HUES64 (cell line): ENCODE measurements around the gene RAB25.

Experiments used
- H3K27ac ChIP-seq: 2 replicates; pipeline ENCODE4 v1.7.0; 2013; ENCODE audit warnings: low read depth, low read length, inconsistent platforms
- H3K27me3 ChIP-seq: 2 replicates; pipeline ENCODE4 v1.6.1; 2013; ENCODE audit warnings: mild to moderate bottlenecking, low read length; ENCODE audit not compliant: insufficient read depth
- H3K36me3 ChIP-seq: 2 replicates; pipeline ENCODE4 v1.6.1; 2013; ENCODE audit warnings: mild to moderate bottlenecking, low read length; ENCODE audit not compliant: insufficient read depth
- H3K4me1 ChIP-seq: 2 replicates; pipeline ENCODE4 v1.6.1; 2013; ENCODE audit warnings: mild to moderate bottlenecking, low read length, moderate library complexity; ENCODE audit not compliant: insufficient read depth
- H3K4me3 ChIP-seq: 2 replicates; pipeline ENCODE4 v1.5.1; 2013; ENCODE audit warnings: mild to moderate bottlenecking, low read length, moderate library complexity
- H3K9ac ChIP-seq: 2 replicates; pipeline ENCODE4 v1.6.1; 2013; ENCODE audit warnings: mild to moderate bottlenecking, low read depth, low read length
- H3K9me3 ChIP-seq: 2 replicates; pipeline ENCODE4 v1.6.1; 2013; ENCODE audit warnings: low read depth, low read length; ENCODE audit not compliant: insufficient read depth
- WGBS: fragments of 150-250, 120-280 bp; methylation state at CpG from one replicate; pipeline ENCODE4 v1.1.7; 2013; ENCODE audit warnings: missing lambda C conversion rate; 5-methylcytosine and 5-hydroxymethylcytosine counted together

RAB25 gene

GRCh38 chr1:156080863-156081179 lies 19.9 kb downstream of the RAB25 start:
- WGBS: 4% methylated on average over 4 of the region's 4 CpGs
- Histone ChIP-seq H3K27ac (peak overlapping the region; percentile 97), H3K4me3 (peak overlapping the region; percentile 97), H3K9ac (peak overlapping the region; percentile 93), H3K36me3 (peaks cover 24% of the 10 kb centered on the region), H3K4me1 (peaks cover 47% of the 10 kb centered on the region), H3K9me3 (no peaks in the 10 kb centered on the region), H3K27me3 (no peaks in the 10 kb centered on the region)

DNA sequence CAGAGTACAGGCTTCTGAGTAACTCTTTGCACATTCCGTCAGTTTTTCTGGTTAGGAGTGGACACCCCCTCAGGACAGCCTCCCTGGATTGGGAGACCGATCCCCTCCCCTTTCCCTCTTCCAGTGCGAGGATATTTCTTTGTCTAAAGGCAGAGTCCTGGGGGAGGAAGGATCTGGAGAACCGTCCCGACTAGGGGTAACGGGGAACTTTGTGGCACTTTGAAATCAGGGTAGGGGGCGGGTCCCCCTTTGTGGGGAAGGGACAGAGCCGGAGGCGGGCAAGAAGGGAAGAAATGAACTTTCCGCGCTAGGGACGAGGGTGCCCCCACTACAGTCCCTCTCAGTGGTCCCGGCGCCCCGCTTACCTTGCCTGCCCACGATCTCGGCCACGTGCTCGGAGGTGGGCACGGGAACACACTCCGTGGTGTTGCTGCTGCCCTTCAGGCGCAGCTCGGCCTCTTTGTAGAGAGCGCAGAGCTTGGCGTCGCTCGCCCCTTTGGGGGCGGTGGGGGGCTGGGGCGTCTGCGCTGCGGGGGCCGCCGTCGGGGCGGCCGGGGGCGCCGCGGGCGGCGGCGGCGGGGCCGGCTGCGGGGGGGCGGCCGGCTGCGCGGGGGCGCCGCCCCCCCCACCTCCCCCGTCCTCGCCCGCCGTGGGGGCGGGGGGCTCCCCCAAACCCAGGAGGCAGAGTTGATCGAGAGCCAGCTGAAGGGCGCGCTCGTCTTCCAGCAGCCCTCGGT lies 20.4 kb downstream of the RAB25 start:
- H3K4me3 ChIP-seq: peak overlapping the region; percentile 97
- WGBS: under 1% methylated on average over 57 of the region's 61 CpGs
- H3K36me3 ChIP-seq: peaks cover 19% of the 10 kb centered on the region
- H3K27me3 ChIP-seq: no peaks in the 10 kb centered on the region
- H3K9me3 ChIP-seq: no peaks in the 10 kb centered on the region
- peaks cover 46% of the 10 kb centered on the region for H3K4me1 ChIP-seq
- H3K27ac ChIP-seq: peak overlapping the region; percentile 97
- peak overlapping the region; percentile 93 for H3K9ac ChIP-seq

GRCh38 chr1:156081917-156082308 lies 21.0 kb downstream of the RAB25 start:
- Histone ChIP-seq H3K27me3 (no peaks in the 10 kb centered on the region), H3K4me1 (peaks cover 43% of the 10 kb centered on the region), H3K4me3 (peak overlapping the region; percentile 97), H3K9ac (peak overlapping the region; percentile 88), H3K27ac (peak overlapping the region; percentile 97), H3K9me3 (no peaks in the 10 kb centered on the region), H3K36me3 (peaks cover 16% of the 10 kb centered on the region)
- WGBS: 0% methylated on average over 5 of the region's 10 CpGs

DNA sequence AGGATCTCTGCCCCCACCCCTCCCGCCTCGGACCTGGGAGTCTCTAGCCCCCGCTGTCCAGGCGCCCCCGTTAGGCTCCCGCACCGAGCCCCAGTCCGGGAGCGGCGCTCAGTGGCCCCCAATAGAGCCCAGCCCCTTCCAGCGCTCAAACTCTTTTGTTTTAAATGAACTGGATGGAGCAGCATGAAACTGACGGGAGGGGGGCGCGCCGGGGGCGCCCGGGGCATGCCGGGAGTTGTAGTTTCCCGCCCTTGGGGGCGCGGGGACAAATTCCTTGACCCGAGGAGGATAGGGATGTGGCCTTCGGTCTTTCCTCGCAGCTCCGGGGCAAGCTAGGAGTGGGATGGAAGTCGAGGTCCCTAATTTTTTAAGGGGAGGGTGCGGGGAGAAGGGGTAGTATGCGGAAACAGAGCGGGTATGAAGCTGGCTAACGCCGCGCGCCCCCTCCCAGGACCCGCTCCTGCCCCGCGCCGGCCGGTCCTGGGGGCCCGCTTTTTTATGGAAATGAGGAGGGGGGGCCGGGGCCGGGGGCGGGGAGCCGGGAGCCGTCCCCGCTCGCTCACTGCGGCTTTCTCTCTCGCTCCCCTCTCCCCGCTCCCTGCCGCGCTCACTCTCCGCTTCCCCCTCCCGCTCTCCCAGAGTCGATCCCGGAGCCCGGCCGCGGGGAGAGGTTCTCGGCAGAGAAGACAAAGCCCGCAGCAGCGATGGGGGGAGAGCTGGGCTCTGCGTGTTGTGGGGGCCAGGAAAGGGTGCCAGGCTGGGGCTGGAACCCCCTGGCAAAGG lies 21.5 kb downstream of the RAB25 start, which contains the start of gene MEX3A:
TSS of gene MEX3A (minus strand) at position 157 of the 783 bp plus-strand sequence. CDS start 467 bp downstream, outside the sequence.
- H3K9me3 ChIP-seq: no peaks in the 10 kb centered on the region
- H3K4me1 ChIP-seq: peaks cover 37% of the 10 kb centered on the region
- peaks cover 10% of the 10 kb centered on the region; the same call in 1 of the 2 replicates for H3K36me3 ChIP-seq
- no peaks in the 10 kb centered on the region for H3K27me3 ChIP-seq
- peak within 1 kb of the TSS; percentile 97 for H3K27ac ChIP-seq
- H3K9ac ChIP-seq: peak within 1 kb of the TSS; percentile 93
- H3K4me3 ChIP-seq: peak within 1 kb of the TSS; percentile 97
- under 1% methylated on average over 53 of the region's 62 CpGs for WGBS

DNA sequence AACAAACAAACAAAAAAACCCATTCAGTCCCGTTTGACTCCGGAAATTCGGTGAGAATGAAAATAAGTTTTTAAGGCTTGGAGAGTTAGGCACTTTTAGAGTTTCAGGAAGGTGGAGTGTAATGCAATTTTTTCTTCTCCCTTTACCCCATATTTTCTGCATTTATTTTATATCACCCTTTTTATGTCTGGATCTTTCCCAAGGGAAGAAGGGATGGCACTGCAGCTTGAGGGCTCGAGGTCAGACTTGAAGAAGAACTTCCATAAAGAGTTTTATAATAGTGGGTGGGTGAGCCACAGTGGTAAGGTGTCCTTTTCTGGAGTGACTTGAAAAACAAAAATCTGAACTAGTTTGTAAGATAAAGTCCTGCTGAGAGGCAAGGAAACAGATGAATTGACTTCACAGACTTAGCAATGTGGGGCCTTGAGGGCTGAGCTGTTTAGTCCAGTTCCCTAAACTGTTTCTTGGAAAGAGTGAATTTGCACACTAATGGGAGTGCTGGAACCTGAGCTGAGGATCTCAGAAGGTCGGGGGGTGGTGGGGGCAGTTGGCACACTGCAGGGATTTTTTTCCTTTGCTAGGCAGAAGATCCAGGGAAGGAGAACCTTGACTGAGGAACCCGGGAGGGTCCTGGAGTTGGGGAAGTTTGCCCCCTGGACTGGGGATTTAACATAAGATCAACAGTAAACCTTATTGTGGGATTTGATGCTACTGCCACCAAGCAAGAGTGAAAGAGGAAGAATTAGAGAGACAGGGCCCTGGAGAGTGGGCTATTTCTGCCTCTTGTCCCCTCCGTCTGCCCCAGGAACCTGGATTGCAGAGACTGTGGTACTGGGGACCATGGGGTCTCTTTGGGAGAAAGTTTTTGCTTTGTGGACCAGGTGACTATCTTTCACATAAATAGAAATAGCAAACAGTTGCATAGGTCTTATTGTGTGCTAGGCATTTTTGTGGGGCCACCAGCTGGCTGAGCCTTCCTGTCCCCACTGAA lies 23.1 kb downstream of the RAB25 start:
- no peaks in the 10 kb centered on the region for H3K27me3 ChIP-seq
- WGBS: 8% methylated on average over 5 of the region's 7 CpGs
- no peaks in the 10 kb centered on the region for H3K9me3 ChIP-seq
- 0 out of 2 replicates have a peak, but pooled peaks cover 4% of the 10 kb centered on the region for H3K36me3 ChIP-seq
- H3K4me1 ChIP-seq: peaks cover 22% of the 10 kb centered on the region
- peak overlapping the region; percentile 51; the same call in 1 of the 2 replicates for H3K27ac ChIP-seq
- H3K4me3 ChIP-seq: peak overlapping the region; percentile 97
- H3K9ac ChIP-seq: peak overlapping the region; percentile 68; the same call in 1 of the 2 replicates

DNA sequence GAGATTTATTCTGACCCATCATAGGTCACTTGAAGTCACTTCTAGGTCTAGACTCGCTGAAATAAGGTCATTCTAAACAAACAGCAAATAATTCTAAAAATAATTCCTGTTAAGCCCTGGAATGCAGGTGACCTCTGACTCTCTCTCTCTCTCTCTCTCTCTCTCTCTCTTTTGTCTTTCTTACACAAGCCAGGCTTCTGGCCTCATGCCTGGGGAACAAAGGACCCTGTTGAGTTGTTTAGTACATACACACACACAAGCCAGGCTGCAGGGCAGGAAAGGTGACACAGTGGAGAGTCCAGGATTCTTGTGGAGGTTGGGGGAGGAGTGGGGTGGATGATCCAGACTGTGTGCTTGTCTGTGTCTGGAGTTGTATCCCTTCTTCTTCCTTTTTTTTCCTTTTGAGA lies 25.3 kb downstream of the RAB25 start:
- 68% methylated on average over 1 of the region's 1 CpG for WGBS
- Histone ChIP-seq H3K4me3 (no peak overlapping the region), H3K9me3 (no peaks in the 10 kb centered on the region), H3K27ac (no peak overlapping the region), H3K36me3 (no peaks in the 10 kb centered on the region), H3K9ac (no peak overlapping the region; the same call in 1 of the 2 replicates), H3K4me1 (peaks cover 19% of the 10 kb centered on the region), H3K27me3 (no peaks in the 10 kb centered on the region)

DNA sequence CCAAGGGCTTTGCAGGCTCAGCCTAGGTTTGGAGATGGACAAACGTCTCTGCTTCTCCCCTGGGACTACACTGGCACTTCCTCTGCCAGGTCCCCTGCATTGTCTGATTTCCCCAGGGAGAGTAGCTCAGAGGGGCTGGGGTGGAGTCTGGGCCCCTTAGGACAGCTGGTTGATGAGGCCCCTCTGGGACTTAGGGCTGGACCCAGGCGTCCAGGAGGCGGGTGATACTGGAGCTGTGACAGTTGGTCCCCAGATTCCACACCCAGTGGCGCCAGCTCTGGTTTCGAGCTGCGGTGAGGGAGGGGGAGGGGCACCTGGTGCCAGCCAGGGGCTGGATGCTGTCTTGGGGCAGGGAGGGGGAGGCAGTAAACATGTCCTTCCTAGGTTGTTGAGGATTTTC lies 28.7 kb downstream of the RAB25 start:
- Histone ChIP-seq H3K9ac (no peak overlapping the region), H3K27ac (no peak overlapping the region), H3K9me3 (no peaks in the 10 kb centered on the region), H3K4me1 (peaks cover 14% of the 10 kb centered on the region), H3K27me3 (no peaks in the 10 kb centered on the region), H3K4me3 (no peak overlapping the region), H3K36me3 (peaks cover 12% of the 10 kb centered on the region)
- WGBS: 84% methylated on average over 6 of the region's 6 CpGs

DNA sequence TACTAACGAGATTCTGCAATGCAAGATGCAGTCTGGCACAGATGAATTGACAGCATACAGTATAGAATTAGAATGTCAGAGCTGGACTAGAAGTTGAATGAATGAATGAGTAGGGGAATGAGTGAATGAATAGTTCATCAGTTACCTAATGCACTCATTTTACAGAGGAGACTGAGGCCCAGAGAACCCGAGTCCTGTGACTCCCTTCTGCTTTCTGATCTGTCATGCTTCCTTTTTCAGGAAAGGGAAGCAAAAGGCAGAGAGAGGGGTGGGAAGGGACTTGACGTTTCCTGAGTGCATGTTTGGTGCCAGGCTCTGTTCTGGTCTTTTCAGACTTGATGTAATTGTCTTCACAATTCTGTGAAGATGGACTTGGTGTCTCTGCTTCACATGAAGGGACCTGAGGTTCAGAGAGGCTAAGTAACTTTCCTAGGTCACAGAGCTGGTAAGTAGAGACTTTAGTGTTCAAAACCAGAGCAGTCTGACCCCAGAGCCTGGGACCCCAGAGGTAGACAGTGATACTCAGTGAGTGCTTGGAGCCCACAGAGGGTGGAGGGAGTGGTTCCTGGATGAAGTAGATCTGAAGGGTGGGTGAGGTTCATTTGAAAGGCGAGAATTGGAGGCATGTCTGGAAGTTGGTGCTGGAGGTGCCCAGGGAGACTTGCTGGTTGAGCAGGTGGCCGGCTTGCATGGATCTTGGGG lies 29.3 kb downstream of the RAB25 start:
- peak overlapping the region; percentile 0; the same call in 1 of the 2 replicates for H3K27ac ChIP-seq
- WGBS: 54% methylated on average over 5 of the region's 5 CpGs
- H3K4me1 ChIP-seq: peaks cover 10% of the 10 kb centered on the region; the same call in 1 of the 2 replicates
- H3K4me3 ChIP-seq: no peak overlapping the region
- H3K27me3 ChIP-seq: no peaks in the 10 kb centered on the region
- H3K9ac ChIP-seq: no peak overlapping the region
- no peaks in the 10 kb centered on the region for H3K9me3 ChIP-seq
- H3K36me3 ChIP-seq: peaks cover 12% of the 10 kb centered on the region

GRCh38 chr1:156090840-156091188 lies 29.9 kb downstream of the RAB25 start:
- H3K9ac ChIP-seq: no peak overlapping the region
- H3K4me1 ChIP-seq: peaks cover 10% of the 10 kb centered on the region; the same call in 1 of the 2 replicates
- H3K27me3 ChIP-seq: no peaks in the 10 kb centered on the region
- no peaks in the 10 kb centered on the region for H3K9me3 ChIP-seq
- H3K36me3 ChIP-seq: peaks cover 12% of the 10 kb centered on the region
- no peak overlapping the region for H3K4me3 ChIP-seq
- H3K27ac ChIP-seq: no peak overlapping the region
- 44% methylated on average over 14 of the region's 14 CpGs for WGBS

GRCh38 chr1:156091610-156092009 lies 30.6 kb downstream of the RAB25 start:
- no peaks in the 10 kb centered on the region for H3K9me3 ChIP-seq
- H3K27ac ChIP-seq: no peak overlapping the region
- no peak overlapping the region for H3K4me3 ChIP-seq
- H3K27me3 ChIP-seq: no peaks in the 10 kb centered on the region
- WGBS: 98% methylated on average over 2 of the region's 2 CpGs
- peaks cover 8% of the 10 kb centered on the region; the same call in 1 of the 2 replicates for H3K4me1 ChIP-seq
- H3K9ac ChIP-seq: no peak overlapping the region
- peaks cover 12% of the 10 kb centered on the region for H3K36me3 ChIP-seq
